A673 (cell line): ENCODE results near the gene SPO11. TPM values are rescaled to one million over a fixed set of nuclear protein-coding genes. Genes with fewer than 3 reads are reported as not detected.

Experiments used
- BruUV-seq: library from RNA; stranded (reverse); fragments of 400-500 nt; replicated peaks from 2 replicates; lab custom pipeline; 2021; lab: Mats Ljungman, UMichigan
- CTCF ChIA-PET: fragments of 300-600 bp; sonication (Branson Sonifier 250); formaldehyde crosslinking; loops from one replicate; lab custom pipeline; 2022; ENCODE audit warnings: antibody characterized with exemption; lab: Charles Lee
- POLR2A ChIA-PET: fragments of 300-600 bp; sonication (Branson Sonifier 250); formaldehyde crosslinking; loops from one replicate; lab custom pipeline; 2022; ENCODE audit warnings: antibody characterized with exemption; ENCODE audit not compliant: low non-redundant PET; lab: Charles Lee
- DNase-seq: peaks from one replicate; pipeline ENCODE4 v3.0.0-alpha.2; 2015; ENCODE audit warnings: low spot score
- H3K27ac ChIP-seq: fragments of 200-600 bp; sonication (generic); 2 replicates; pipeline ENCODE4 v1.5.1; 2016; ENCODE audit warnings: mixed run types, low read depth, mild to moderate bottlenecking, mixed read lengths, antibody characterized with exemption, low read length; ENCODE audit not compliant: poor library complexity, severe bottlenecking
- H3K27me3 ChIP-seq: fragments of 200-600 bp; sonication (generic); replicated peaks from 2 replicates; pipeline ENCODE4 v1.6.1; 2017; ENCODE audit warnings: mixed run types, low read depth, mild to moderate bottlenecking, mixed read lengths, antibody characterized with exemption, low read length; ENCODE audit not compliant: insufficient read depth, poor library complexity
- H3K36me3 ChIP-seq: fragments of 200-600 bp; sonication (generic); 2 replicates; pipeline ENCODE4 v1.6.1; 2016; ENCODE audit warnings: mixed run types, mild to moderate bottlenecking, mixed read lengths, antibody characterized with exemption, low read length; ENCODE audit not compliant: insufficient read depth, poor library complexity, severe bottlenecking
- H3K4me1 ChIP-seq: fragments of 200-600 bp; sonication (generic); 2 replicates; pipeline ENCODE4 v1.6.1; 2017; ENCODE audit warnings: mixed run types, mild to moderate bottlenecking, mixed read lengths, antibody characterized with exemption, low read length; ENCODE audit not compliant: insufficient read depth, poor library complexity, severe bottlenecking
- H3K4me3 ChIP-seq: fragments of 200-600 bp; sonication (generic); 2 replicates; pipeline ENCODE4 v1.5.1; 2016; ENCODE audit warnings: low read depth, mixed run types, mild to moderate bottlenecking, mixed read lengths, low read length; ENCODE audit not compliant: poor library complexity, severe bottlenecking
- H3K9me3 ChIP-seq: fragments of 200-600 bp; sonication (generic); 2 replicates; pipeline ENCODE4 v1.6.1; 2016; ENCODE audit warnings: mixed run types, low read depth, mild to moderate bottlenecking, mixed read lengths, antibody characterized with exemption, low read length; ENCODE audit not compliant: poor library complexity, severe bottlenecking
- EZH2 ChIP-seq: fragments of 200-600 bp; sonication (generic); IDR thresholded peaks from 2 replicates; pipeline ENCODE4 v1.6.1; 2017; ENCODE audit warnings: borderline replicate concordance, low read depth, mild to moderate bottlenecking, mixed read lengths, antibody characterized with exemption, low read length; ENCODE audit not compliant: poor library complexity, severe bottlenecking
- intact Hi-C: fragments of 100-400 bp; cut with micrococcal nuclease; formaldehyde crosslinking; loops from one replicate; pipeline ENCODE4 v1.10.0; 2022; ENCODE audit not compliant: unreplicated experiment
- total RNA-seq: library from RNA; stranded (reverse); gene quantifications from 2 replicates; pipeline ENCODE4 v1.2.3, GENCODE V29; 2021
- TF ChIP-seq, protein P1 (sequence below): fragments of 300-800, 200-600 bp; sonication (generic); conservative IDR thresholded peaks from 2 replicates; pipeline ENCODE4 v1.5.1; 2017; ENCODE audit warnings: low read depth, mild to moderate bottlenecking, antibody characterized with exemption, low read length, moderate library complexity, mixed read lengths

The SPO11 gene
- total RNA-seq, 1 experiment from 2014 or later: not detected

DNA sequence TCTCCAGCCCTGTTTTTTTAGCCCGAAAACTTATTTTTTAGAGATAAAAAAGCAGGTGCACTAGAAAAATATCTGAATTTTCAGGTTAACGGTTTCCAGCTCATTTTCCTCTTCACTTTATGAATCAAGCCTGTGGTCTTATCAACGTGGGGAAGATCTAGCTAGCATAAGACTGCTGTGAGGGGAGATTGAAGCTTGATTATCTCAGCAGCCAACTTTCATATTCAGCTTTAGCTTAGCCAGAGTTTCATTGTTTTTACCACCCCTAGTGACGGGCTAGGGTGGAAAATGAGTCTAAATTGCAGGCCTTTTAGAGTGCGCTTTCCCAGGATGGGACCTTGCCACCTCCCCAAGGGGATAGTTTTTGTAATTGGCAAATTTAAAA, 49.7 kb downstream of the SPO11 start:
- no peak for TF ChIP-seq EZH2
- TF ChIP-seq, protein P1, sequence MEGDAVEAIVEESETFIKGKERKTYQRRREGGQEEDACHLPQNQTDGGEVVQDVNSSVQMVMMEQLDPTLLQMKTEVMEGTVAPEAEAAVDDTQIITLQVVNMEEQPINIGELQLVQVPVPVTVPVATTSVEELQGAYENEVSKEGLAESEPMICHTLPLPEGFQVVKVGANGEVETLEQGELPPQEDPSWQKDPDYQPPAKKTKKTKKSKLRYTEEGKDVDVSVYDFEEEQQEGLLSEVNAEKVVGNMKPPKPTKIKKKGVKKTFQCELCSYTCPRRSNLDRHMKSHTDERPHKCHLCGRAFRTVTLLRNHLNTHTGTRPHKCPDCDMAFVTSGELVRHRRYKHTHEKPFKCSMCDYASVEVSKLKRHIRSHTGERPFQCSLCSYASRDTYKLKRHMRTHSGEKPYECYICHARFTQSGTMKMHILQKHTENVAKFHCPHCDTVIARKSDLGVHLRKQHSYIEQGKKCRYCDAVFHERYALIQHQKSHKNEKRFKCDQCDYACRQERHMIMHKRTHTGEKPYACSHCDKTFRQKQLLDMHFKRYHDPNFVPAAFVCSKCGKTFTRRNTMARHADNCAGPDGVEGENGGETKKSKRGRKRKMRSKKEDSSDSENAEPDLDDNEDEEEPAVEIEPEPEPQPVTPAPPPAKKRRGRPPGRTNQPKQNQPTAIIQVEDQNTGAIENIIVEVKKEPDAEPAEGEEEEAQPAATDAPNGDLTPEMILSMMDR: no peak
- H3K4me3 ChIP-seq: no peak overlapping the region
- BruUV-seq: no TSS peak
- DNase-seq: no peak
- ChIA-PET POLR2A (no interaction called here), CTCF (no interaction called here)
- H3K9me3 ChIP-seq: no peaks in the 10 kb centered on the region
- H3K27me3 ChIP-seq: no peaks in the 10 kb centered on the region
- intact Hi-C loops: no loop called here
- H3K36me3 ChIP-seq: peaks cover 34% of the 10 kb centered on the region
- no peaks in the 10 kb centered on the region for H3K4me1 ChIP-seq
- no peak overlapping the region for H3K27ac ChIP-seq

DNA sequence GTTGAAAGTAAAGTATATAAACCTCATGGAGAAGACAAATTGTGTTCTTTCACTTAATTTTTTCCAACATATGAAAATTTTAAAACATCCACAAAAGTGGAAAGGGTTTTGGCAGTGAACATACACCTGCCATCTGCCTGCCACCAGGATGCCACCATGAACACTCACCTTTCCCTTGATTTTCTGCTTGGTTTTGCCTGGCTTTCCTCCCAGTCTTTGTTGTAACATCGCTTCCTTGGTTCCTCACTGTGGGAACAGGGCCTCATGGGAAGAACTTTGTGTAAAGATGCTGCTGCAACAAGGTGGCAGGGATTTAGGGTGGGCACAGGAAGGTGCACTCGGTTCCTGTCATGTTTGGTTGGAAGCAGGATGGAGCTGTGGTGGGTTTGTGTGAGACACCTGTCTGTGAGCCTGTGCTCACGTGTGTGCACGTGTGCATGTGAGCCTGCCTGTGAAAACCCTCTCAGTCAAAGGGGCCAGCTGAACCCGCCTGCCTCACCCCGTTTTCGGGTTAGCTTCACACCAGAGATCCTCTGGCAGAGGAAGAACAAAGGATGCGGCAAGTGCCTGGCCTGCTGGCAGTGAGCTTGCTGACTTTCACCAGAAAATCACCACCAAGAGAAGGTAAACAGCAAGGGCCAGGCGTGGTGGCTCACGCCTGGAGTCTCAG, 50.6 kb downstream of the SPO11 start:
- POLR2A ChIA-PET: no interaction called here
- DNase-seq: no peak
- CTCF ChIA-PET: no interaction called here
- Histone ChIP-seq H3K27me3 (no peaks in the 10 kb centered on the region), H3K9me3 (no peaks in the 10 kb centered on the region), H3K4me1 (no peaks in the 10 kb centered on the region), H3K4me3 (no peak overlapping the region), H3K36me3 (peaks cover 27% of the 10 kb centered on the region), H3K27ac (no peak overlapping the region)
- TF ChIP-seq, protein P1: no peak
- TF ChIP-seq EZH2: no peak
- intact Hi-C loops: loop anchor here (5.0 kb wide), 2 partner anchors 212 to 832 kb away; no protein-coding TSS in a partner anchor
- no TSS peak for BruUV-seq

DNA sequence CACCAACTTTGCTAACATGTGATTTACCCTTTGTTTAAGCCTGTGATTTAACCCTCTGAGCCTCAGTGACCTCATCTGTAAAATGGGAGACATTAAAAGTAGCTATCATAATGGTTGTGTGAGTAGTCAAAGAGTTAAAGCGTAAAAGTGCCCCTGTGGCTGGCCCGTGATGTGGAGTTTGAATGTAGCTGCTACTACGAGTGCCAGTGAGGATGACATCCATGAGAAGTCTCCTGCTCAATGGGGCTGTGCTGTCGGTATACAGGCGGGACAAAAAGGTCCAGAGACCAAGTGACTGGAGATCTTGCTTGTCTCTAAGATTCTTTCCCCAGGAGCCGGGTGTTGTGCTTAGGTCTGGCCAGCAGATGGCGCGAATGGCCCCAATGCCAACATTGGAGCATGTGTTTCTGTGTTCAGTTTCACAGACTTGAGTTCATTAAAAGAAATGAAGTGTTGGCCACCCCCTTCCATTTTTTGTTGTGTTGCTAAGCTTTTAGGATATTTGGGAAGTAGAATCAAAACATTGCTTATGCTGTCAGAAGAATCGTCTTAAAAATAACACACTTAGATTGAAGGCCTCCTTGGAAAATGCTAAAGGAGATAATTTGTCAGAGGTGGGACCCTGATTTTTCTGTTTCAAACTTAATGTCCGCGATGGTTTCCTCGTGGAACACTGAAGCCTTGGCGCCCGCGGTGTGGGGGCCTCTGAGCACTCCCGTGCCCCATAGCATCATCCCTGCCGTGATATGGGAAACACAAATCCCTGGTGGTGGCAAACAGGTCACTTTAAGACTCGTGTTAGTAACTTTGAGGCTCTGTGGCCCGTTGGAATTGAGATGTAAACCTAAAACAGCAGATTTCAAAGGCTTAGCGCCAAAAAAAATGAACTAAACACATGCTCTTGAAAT, 52.2 kb downstream of the SPO11 start:
- Histone ChIP-seq H3K4me1 (no peaks in the 10 kb centered on the region), H3K27ac (no peak overlapping the region), H3K4me3 (no peak overlapping the region), H3K36me3 (peaks cover 14% of the 10 kb centered on the region), H3K27me3 (no peaks in the 10 kb centered on the region), H3K9me3 (no peaks in the 10 kb centered on the region)
- no peak for TF ChIP-seq EZH2
- TF ChIP-seq, protein P1: peak; percentile 90
- POLR2A ChIA-PET: no interaction called here
- intact Hi-C loops: loop anchor here (1.0 to 5.0 kb wide), 3 partner anchors 113 to 830 kb away; no protein-coding TSS in a partner anchor
- peak; percentile 80 for DNase-seq
- CTCF ChIA-PET: interaction anchor here (0.5 to 1.3 kb wide), 3 partner anchors 46 to 117 kb away, joined by 3 to 9 read pairs (median 4); no protein-coding TSS in a partner anchor
- BruUV-seq: no TSS peak
